ENCODE data around the gene SIGLEC11.
"Not testable (repeated sequence)": the region's sequence is repeated elsewhere in the genome, so short reads cannot be mapped to it uniquely, and the experiment has no call there.

The SIGLEC11 gene

GRCh38 chr19:49960980-49961379 lies at the start of gene SIGLEC11:
Gene SIGLEC11 (minus strand): TSS chr19:49961172. CDS start chr19:49961081, 91 bp downstream.
- DNase-seq (ENCODE audit: low read depth in 2 of 2), result not testable (repeated sequence)

GRCh38 chr19:50008532-50008931 lies 47.6 kb upstream of the SIGLEC11 start:
- no peak for DNase-seq (ENCODE audit: low read depth in 2 of 2)

GRCh38 chr19:50007947-50008346 lies 47.0 kb upstream of the SIGLEC11 start:
- no peak for DNase-seq (ENCODE audit: low read depth in 2 of 2)

- no peak for DNase-seq (ENCODE audit: low read depth in 2 of 2)
Measured at GRCh38 chr19:50007170-50007569, 46.2 kb upstream of the SIGLEC11 start.

- no peak for DNase-seq (ENCODE audit: low read depth in 2 of 2)
Measured at GRCh38 chr19:50005428-50005827, 44.5 kb upstream of the SIGLEC11 start.

GRCh38 chr19:50003810-50004419 lies 42.9 kb upstream of the SIGLEC11 start:
- peak in 1 of 2 experiments; percentile 20 for DNase-seq (ENCODE audit: low read depth in 2 of 2)

- no peak for DNase-seq (ENCODE audit: low read depth in 2 of 2)
Measured at GRCh38 chr19:50003254-50003788, 42.3 kb upstream of the SIGLEC11 start.

GRCh38 chr19:50002386-50002960 lies 41.5 kb upstream of the SIGLEC11 start:
- DNase-seq (ENCODE audit: low read depth in 2 of 2), result no peak

- no peak for DNase-seq (ENCODE audit: low read depth in 2 of 2)
Measured at GRCh38 chr19:50001775-50002174, 40.8 kb upstream of the SIGLEC11 start.

GRCh38 chr19:50000841-50001557 lies 40.0 kb upstream of the SIGLEC11 start:
- DNase-seq (ENCODE audit: low read depth in 2 of 2), result no peak

GRCh38 chr19:50000038-50000840 lies 39.3 kb upstream of the SIGLEC11 start:
- no peak for DNase-seq (ENCODE audit: low read depth in 2 of 2)

- DNase-seq (ENCODE audit: low read depth in 2 of 2), result no peak
Measured at GRCh38 chr19:49999371-50000010, 38.5 kb upstream of the SIGLEC11 start.

- DNase-seq (ENCODE audit: low read depth in 2 of 2), result no peak
Measured at GRCh38 chr19:49997709-49998108, 36.7 kb upstream of the SIGLEC11 start.

- DNase-seq (ENCODE audit: low read depth in 2 of 2), result no peak
Measured at GRCh38 chr19:49988433-49988832, 27.5 kb upstream of the SIGLEC11 start.

GRCh38 chr19:49988007-49988406 lies 27.0 kb upstream of the SIGLEC11 start:
- no peak for DNase-seq (ENCODE audit: low read depth in 2 of 2)

GRCh38 chr19:49987159-49987698 lies 26.3 kb upstream of the SIGLEC11 start:
- peak; percentile 45 to 77 for DNase-seq (ENCODE audit: low read depth in 2 of 2)

- no peak for DNase-seq (ENCODE audit: low read depth in 2 of 2)
Measured at GRCh38 chr19:49986354-49986753, 25.4 kb upstream of the SIGLEC11 start.

- no peak for DNase-seq (ENCODE audit: low read depth in 2 of 2)
Measured at GRCh38 chr19:49985871-49986270, 24.9 kb upstream of the SIGLEC11 start.

- no peak for DNase-seq (ENCODE audit: low read depth in 2 of 2)
Measured at GRCh38 chr19:49984491-49984890, 23.5 kb upstream of the SIGLEC11 start.

GRCh38 chr19:49983645-49984229 lies 22.8 kb upstream of the SIGLEC11 start:
- peak; percentile 57 to 84 for DNase-seq (ENCODE audit: low read depth in 2 of 2)

All from stimulated activated CD4-positive, alpha-beta T cell treated with anti-CD3 and anti-CD28 coated beads, Interleukin-12 subunit alpha, Interleukin-12 subunit beta, amount 100 ng/mL, for 24 hours (primary cell).